ENCODE measurements around the gene MGA.

MGA gene

GRCh38 chr15:41789236-41789635, 129.0 kb downstream of the MGA start:
- no peak for DNase-seq

GRCh38 chr15:41789662-41790061, 129.5 kb downstream of the MGA start:
- DNase-seq, result no peak

DNA sequence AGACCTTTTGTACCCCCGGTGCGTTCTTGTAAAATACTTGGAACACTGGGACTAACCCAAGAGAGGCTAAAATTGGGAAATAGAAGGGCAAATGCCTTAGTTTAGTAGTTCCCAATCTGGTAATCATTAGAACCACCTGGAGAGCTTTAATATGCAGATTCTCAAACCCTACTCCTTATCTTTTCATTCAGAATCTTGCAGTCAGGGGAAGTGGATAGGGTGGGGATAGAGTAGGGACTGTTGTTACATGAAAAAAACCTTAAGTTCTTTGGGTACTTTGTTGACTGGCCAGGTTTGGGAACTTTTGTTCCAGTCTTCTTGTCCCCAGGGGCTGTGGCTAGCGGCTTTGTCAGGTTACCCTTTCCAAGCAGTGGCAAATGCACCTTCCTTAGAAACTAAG, 130.0 kb downstream of the MGA start:
- DNase-seq, result no peak

- peak; percentile 57 for DNase-seq
Observed at GRCh38 chr15:41790756-41791546, 130.7 kb downstream of the MGA start.

DNA sequence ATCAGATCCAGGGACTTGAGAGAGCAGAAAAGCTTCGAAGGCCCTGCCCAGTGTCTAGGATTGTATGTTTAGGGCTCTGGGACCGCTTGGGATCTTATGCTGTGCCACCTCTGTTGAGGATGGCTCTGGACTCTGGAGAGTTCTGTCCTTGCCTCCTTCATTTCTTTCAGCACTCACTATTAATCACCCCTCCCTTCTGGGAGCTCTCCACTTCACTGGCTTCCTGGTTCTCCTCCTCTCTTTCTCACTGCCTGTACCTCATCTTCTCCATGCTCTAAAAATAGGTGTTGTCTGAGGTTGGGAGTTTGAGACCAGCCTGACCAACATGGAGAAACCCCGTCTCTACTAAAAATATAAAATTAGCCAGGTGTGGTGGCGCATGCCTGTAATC, 131.3 kb downstream of the MGA start:
- DNase-seq, result no peak

DNA sequence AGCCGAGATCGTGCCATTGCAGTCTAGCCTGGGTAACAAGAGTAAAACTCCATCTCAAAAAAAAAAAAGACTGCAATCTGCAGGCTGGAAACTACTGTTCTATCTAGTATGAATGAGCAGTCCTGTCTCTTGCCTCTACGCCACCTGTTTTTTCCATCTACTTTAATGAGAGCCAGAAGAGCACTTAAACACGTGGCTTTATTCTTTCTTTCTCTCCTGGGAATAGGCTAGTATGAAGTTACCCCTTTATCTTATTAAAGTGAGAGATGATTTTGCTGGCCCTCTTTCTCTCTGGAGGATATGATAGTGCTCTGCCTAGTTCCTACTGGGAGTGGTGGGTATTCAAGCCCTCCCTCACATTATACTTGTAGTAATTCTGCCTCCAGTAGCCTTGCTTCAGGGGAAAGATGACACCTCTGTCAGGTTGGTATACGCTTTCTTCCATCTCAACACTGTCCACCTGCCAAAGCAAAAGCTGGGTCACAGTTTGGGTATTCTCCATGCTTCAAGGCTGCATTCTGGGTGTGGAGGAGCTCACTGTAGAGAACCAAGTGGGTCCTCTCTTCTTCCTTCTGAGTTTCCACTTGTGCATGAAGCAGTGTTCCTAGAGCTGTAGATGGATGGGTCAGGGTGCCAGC, 131.9 kb downstream of the MGA start:
- DNase-seq, result no peak

DNA sequence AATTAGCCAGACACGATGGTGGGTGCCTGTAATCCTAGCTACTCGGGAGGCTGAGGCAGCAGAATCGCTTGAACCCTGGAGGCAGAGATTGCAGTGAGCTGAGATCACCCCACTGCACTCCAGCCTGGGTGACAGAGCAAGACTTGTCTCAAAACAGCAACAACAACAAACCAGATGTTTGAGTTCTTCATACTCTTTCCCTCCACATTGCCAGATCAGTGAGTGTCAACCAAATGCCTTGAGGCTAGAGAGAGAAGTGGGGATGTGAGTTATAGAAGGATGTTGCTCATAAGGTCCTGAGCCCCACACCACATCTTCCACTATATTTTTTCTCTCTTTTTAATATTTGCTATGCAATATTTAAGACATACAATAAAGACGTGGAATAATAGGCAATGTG, 133.9 kb downstream of the MGA start:
- DNase-seq, result no peak

GRCh38 chr15:41795996-41796856, 136.0 kb downstream of the MGA start:
- no peak for DNase-seq

GRCh38 chr15:41797201-41797944, 137.2 kb downstream of the MGA start:
- no peak for DNase-seq

GRCh38 chr15:41798607-41799487, 138.6 kb downstream of the MGA start:
- DNase-seq, result no peak

GRCh38 chr15:41799488-41799805, 139.2 kb downstream of the MGA start:
- no peak for DNase-seq

- no peak for DNase-seq
Observed at GRCh38 chr15:41801185-41801584, 141.0 kb downstream of the MGA start.

DNA sequence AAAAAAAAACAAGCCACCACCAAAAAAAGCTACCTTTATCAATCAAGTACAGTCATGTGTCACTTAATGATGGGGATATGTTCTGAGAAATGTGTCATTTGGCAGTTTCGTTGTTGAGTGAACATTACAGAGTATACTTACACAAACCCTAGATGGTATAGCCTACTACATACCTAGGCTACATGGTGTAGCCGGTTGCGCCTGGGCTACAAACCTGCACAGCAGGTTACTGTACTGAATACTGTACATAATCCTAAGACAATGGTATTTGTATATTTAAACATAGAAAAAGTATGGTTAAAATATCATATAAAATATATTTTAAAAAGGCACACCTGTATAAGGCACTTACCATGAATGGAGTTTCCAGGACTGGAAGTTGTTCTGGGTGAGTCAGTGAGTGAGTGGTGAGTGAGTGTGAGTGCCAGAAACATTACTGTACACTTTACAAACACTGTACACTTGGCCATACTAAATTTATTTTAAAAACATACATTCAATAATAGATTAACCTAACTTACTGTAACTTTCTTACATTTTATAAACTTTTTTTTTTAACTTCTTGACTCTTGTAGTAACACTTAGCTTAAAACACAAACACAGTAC, 141.7 kb downstream of the MGA start:
- DNase-seq, result no peak

GRCh38 chr15:41804361-41804760, 144.2 kb downstream of the MGA start:
- DNase-seq, result no peak

- DNase-seq, result peak; percentile 28
Observed at GRCh38 chr15:41804916-41805666, 144.9 kb downstream of the MGA start.

DNA sequence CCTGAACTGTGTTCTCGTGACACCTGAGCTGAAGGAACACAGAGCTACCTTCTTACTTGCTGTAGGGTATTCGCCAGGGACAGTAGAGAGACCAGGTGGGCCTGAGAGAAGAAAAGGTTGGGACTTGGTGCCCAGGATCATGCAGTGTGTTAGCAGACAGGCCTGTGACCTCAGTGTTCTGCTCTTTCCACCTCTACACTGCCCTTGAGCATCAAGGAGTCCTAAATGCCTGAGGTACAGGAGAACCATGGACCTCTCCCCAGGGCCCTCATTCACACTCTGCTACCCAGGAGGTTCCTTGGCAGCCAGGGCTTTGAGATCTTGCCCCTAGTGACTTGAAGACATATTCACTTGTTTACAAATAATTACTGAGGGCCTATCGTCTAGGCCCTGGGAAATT, 145.5 kb downstream of the MGA start:
- DNase-seq, result no peak

- peak; percentile 79 for DNase-seq
Observed at GRCh38 chr15:41806291-41807181, 146.3 kb downstream of the MGA start.

- DNase-seq, result no peak
Observed at GRCh38 chr15:41809121-41809520, 148.9 kb downstream of the MGA start.

GRCh38 chr15:41809526-41810220, 149.5 kb downstream of the MGA start:
- DNase-seq, result no peak
